ENCODE results near the gene SLC39A7. TPM values are rescaled to one million over a fixed set of nuclear protein-coding genes. Genes with fewer than 3 reads are reported as not detected.

Gene SLC39A7
- polyA plus RNA-seq, 2 of the 4 experiments (the other 2 are of a cell fraction): 59.0 to 122 TPM

DNA sequence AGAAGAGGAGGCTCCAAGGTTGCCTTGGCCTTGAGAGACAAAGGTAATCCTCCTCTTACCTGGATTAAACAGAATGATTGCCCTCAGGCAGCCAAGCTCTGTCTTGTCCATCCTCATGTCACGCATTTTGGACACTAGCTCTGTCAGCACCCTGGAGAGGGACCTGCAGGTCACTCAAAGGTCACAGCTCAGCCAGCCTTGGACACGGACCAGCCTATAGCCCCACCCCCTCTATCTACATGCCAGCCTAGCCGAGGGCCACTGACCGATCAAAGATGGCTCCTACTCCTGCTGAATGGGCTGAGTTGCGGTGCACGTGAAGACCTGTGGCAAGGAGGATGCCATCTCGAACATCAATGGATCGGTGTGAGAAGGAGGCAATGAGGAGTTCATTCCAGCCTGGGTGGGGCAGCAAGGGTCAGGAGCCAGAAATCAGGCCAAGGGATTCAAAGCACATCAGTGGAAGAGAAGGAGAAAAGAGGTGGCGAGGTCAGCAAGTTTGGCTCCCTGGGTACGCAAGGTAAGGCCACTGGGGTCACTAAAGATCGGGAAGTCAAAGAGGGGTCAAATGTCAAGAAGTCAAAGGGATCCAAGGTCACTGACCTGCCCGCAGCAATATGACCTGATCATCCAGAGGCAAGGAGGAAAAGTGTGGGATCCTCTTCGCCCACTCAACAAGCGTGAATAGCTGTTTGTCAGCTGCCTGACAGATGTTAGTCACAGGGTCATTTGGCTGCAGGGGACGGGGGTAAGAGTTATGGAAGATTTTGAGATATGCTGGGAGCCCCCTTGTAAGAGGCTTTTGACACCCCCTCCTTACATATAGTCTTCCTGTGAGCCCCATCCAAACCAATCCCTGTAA, 5.1 kb upstream of the SLC39A7 start:
- Histone ChIP-seq H3K4me1 (peaks cover 11% of the 10 kb centered on the region; the same call in 2 of the 3 replicates), H3K27ac (no peak overlapping the region), H3K4me3 (no peak overlapping the region), H3K4me2 (no peak overlapping the region), H3K9me3 (no peaks in the 10 kb centered on the region)
- DNase-seq (ENCODE audit: low read depth in 1 of 2, low spot score in 1 of 2) (no peak), FAIRE-seq (no peak), ATAC-seq (no peak)
- ChIA-PET POLR2A (no interaction called here), CTCF (interaction anchor here (1.0 to 3.6 kb wide), 5 partner anchors 9 to 52 kb away, joined by 3 to 25 read pairs (median 3); no protein-coding TSS in a partner anchor)
- 91% methylated on average over 14 of the region's 15 CpGs for WGBS (ENCODE audit: missing lambda C conversion rate)
- TF ChIP-seq, protein P1, sequence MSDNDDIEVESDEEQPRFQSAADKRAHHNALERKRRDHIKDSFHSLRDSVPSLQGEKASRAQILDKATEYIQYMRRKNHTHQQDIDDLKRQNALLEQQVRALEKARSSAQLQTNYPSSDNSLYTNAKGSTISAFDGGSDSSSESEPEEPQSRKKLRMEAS (IDR thresholded peaks at IDR 0.05): no peak
- TF ChIP-seq, protein P2, sequence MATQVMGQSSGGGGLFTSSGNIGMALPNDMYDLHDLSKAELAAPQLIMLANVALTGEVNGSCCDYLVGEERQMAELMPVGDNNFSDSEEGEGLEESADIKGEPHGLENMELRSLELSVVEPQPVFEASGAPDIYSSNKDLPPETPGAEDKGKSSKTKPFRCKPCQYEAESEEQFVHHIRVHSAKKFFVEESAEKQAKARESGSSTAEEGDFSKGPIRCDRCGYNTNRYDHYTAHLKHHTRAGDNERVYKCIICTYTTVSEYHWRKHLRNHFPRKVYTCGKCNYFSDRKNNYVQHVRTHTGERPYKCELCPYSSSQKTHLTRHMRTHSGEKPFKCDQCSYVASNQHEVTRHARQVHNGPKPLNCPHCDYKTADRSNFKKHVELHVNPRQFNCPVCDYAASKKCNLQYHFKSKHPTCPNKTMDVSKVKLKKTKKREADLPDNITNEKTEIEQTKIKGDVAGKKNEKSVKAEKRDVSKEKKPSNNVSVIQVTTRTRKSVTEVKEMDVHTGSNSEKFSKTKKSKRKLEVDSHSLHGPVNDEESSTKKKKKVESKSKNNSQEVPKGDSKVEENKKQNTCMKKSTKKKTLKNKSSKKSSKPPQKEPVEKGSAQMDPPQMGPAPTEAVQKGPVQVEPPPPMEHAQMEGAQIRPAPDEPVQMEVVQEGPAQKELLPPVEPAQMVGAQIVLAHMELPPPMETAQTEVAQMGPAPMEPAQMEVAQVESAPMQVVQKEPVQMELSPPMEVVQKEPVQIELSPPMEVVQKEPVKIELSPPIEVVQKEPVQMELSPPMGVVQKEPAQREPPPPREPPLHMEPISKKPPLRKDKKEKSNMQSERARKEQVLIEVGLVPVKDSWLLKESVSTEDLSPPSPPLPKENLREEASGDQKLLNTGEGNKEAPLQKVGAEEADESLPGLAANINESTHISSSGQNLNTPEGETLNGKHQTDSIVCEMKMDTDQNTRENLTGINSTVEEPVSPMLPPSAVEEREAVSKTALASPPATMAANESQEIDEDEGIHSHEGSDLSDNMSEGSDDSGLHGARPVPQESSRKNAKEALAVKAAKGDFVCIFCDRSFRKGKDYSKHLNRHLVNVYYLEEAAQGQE (IDR thresholded peaks at IDR 0.05): peak; percentile 54; the same call in 1 of the 2 replicates

DNA sequence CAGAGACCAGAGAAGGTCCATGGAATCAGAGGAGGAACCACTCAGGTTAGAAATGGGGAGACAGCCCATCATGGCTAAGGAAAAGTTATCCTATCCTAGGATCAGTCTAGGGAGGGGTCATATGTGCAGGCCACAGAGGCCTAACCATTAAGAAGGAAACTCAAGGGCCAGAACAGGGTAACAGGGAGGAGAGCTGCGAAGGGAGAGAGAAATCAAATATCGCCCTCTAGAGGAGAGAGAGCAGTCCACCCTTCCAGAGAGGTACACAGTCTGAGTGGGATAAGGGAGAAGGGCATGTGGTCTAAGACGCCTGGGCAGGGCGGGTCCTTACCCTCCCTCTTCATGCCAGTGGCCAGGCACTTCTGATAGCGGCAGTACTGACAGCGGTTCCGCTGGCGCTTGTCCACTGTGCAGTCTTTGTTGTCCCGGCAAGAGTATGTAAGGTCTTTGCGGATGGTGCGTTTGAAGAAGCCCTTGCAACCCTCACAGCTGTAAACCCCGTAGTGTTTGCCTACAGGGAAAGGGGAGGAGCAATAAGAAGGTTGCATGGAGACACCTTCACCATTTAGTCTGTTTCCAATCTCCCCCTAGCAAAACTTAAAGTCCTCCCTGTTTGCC, 3.1 kb upstream of the SLC39A7 start:
- no peak for FAIRE-seq
- ATAC-seq: peak; percentile 67 to 82; a peak in 5 of 6 replicates

DNA sequence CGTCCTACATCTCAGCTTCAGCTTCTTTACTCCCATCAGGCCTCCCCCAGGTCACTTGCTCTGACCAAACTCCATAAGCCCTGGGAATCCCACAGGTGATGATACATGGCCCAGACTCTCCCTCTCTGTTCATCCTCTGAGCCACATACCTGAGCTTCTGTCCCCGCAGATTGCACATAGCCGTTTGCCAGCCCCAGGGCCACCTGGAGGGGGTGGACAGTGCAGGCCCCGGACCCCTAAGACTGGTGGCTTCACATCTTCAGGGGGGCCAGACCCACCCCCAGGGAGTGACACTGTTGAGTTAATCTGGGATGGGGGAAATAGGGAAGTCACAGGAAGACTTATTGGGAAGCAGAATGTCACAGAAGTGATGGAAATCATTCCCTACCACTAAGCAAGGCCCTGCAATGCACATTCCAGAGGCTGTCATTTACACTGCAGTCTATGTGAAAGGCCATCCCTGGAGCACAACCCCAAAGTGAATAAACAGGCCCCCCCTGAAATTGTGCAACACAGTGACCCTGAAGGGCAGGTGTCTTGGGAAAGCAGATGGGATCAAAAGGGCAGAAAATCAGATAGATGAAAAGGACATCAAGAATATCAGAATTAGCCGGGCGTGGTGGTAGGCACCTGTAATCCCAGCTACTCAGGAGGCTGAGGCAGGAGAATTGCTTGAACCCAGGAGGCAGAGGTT, 2.4 kb upstream of the SLC39A7 start:
- no peak overlapping the region for H3K4me3 ChIP-seq
- CTCF ChIA-PET: interaction anchor here (0.8 to 3.6 kb wide), 16 partner anchors 8 to 886 kb away, joined by 3 to 25 read pairs (median 4); partner anchors contain the start of genes PFDN6, RING1, RPS18 and VPS52
- peak overlapping the region; percentile 99; the same call in 1 of the 3 replicates for H3K4me2 ChIP-seq
- POLR2A ChIA-PET: no interaction called here
- H3K27ac ChIP-seq: no peak overlapping the region
- peaks cover 20% of the 10 kb centered on the region; the same call in 2 of the 3 replicates for H3K4me1 ChIP-seq
- DNase-seq (ENCODE audit: low read depth in 1 of 2, low spot score in 1 of 2): no peak
- no peak for FAIRE-seq
- no peaks in the 10 kb centered on the region for H3K9me3 ChIP-seq
- TF ChIP-seq ZFP36 (IDR thresholded peaks at IDR 0.05; ENCODE audit: borderline replicate concordance, partially characterized antibody) (no peak), ESRRA (IDR thresholded peaks at IDR 0.05; ENCODE audit: borderline replicate concordance, low read length) (no peak), NFE2L2 (conservative IDR thresholded peaks at IDR 0.05; ENCODE audit: low read length) (no peak), HOXB13 (CRISPR knock-in tag; IDR thresholded peaks at IDR 0.05; ENCODE audit: low read depth) (no peak), EHF (CRISPR knock-in tag; IDR thresholded peaks at IDR 0.05) (no peak), JUNB (IDR thresholded peaks at IDR 0.05) (no peak), RAD21 (conservative IDR thresholded peaks at IDR 0.05 in 1 of 2, IDR thresholded peaks at IDR 0.05 in 1 of 2) (no peak)
- TF ChIP-seq, protein P3, sequence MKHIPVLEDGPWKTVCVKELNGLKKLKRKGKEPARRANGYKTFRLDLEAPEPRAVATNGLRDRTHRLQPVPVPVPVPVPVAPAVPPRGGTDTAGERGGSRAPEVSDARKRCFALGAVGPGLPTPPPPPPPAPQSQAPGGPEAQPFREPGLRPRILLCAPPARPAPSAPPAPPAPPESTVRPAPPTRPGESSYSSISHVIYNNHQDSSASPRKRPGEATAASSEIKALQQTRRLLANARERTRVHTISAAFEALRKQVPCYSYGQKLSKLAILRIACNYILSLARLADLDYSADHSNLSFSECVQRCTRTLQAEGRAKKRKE (CRISPR knock-in tag; IDR thresholded peaks at IDR 0.05; ENCODE audit: low read depth): no peak
- 89% methylated on average over 6 of the region's 6 CpGs for WGBS (ENCODE audit: missing lambda C conversion rate)
- no peak for ATAC-seq

More for the DNA sequence above, 3.1 kb upstream of the SLC39A7 start:
- CTCF ChIA-PET: interaction anchor here (0.8 to 3.6 kb wide), 17 partner anchors 8 to 887 kb away, joined by 3 to 25 read pairs (median 4); partner anchors contain the start of genes PFDN6, RING1, RPS18 and VPS52
- no peak for TF ChIP-seq CEBPB (IDR thresholded peaks at IDR 0.05)
- TF ChIP-seq, protein P4, sequence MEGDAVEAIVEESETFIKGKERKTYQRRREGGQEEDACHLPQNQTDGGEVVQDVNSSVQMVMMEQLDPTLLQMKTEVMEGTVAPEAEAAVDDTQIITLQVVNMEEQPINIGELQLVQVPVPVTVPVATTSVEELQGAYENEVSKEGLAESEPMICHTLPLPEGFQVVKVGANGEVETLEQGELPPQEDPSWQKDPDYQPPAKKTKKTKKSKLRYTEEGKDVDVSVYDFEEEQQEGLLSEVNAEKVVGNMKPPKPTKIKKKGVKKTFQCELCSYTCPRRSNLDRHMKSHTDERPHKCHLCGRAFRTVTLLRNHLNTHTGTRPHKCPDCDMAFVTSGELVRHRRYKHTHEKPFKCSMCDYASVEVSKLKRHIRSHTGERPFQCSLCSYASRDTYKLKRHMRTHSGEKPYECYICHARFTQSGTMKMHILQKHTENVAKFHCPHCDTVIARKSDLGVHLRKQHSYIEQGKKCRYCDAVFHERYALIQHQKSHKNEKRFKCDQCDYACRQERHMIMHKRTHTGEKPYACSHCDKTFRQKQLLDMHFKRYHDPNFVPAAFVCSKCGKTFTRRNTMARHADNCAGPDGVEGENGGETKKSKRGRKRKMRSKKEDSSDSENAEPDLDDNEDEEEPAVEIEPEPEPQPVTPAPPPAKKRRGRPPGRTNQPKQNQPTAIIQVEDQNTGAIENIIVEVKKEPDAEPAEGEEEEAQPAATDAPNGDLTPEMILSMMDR (IDR thresholded peaks at IDR 0.05): peak; percentile 55
- 0 out of 3 replicates have a peak, but pooled peaks have one; percentile 15 for TF ChIP-seq SMC3 (IDR thresholded peaks at IDR 0.05)
- TF ChIP-seq MAFK (IDR thresholded peaks at IDR 0.05; ENCODE audit: partially characterized antibody): no peak
- TF ChIP-seq RAD21 (conservative IDR thresholded peaks at IDR 0.05 in 1 of 2, IDR thresholded peaks at IDR 0.05 in 1 of 2): peak in 1 of 2 experiments; percentile 46; a peak in 2 of 5 replicates
- TF ChIP-seq SREBF2 (IDR thresholded peaks at IDR 0.05): no peak
- TF ChIP-seq EHF (CRISPR knock-in tag; IDR thresholded peaks at IDR 0.05): no peak
- no peaks in the 10 kb centered on the region for H3K9me3 ChIP-seq
- peak overlapping the region; percentile 3; the same call in 1 of the 3 replicates for H3K4me2 ChIP-seq
- POLR2A ChIA-PET: no interaction called here
- no peak overlapping the region for H3K4me3 ChIP-seq
- DNase-seq (ENCODE audit: low read depth in 1 of 2, low spot score in 1 of 2): peak; percentile 67 to 68
- peaks cover 20% of the 10 kb centered on the region; the same call in 2 of the 3 replicates for H3K4me1 ChIP-seq
- no peak overlapping the region for H3K27ac ChIP-seq
- 46% methylated on average over 11 of the region's 12 CpGs for WGBS (ENCODE audit: missing lambda C conversion rate)
